Naive thymus-derived CD4-positive, alpha-beta T cell (primary cell): ENCODE measurements around the gene GPD1. TPM values are rescaled to one million over a fixed set of nuclear protein-coding genes. Genes with fewer than 3 reads are reported as not detected.

Experiments
- ATAC-seq: fragments of 150-1000 bp; cut with Tn5 transposase; 2 replicates; pipeline ENCODE4 v1.10.0; 2021; ENCODE audit warnings: mild to moderate bottlenecking, moderate library complexity
- CTCF ChIA-PET: fragments of 350-600 bp; sonication (Branson Sonifier 250); formaldehyde crosslinking; loops from one replicate; lab custom pipeline; 2021; ENCODE audit warnings: antibody characterized with exemption; lab: Charles Lee
- POLR2A ChIA-PET: fragments of 350-600 bp; sonication (Branson Sonifier 250); formaldehyde crosslinking; loops from one replicate; lab custom pipeline; 2021; ENCODE audit warnings: antibody characterized with exemption, inconsistent platforms; lab: Charles Lee
- DNase-seq, 9 donors: peaks; one replicate each; pipeline versions ENCODE4 v3.0.0 to v3.0.0-alpha.2; 2020 to 2022; ENCODE audit warnings: mixed read lengths in 1 of 9
- H3K27ac ChIP-seq: one replicate; pipeline ENCODE4 v1.7.0; 2013; ENCODE audit warnings: mild to moderate bottlenecking, low read depth, low read length, moderate library complexity
- H3K27me3 ChIP-seq, 2 donors: one replicate each; pipeline ENCODE4 v1.7.0; 2013; ENCODE audit warnings: low read length in 2 of 2, mild to moderate bottlenecking in 2 of 2, moderate library complexity in 2 of 2; ENCODE audit not compliant: control insufficient read depth in 2 of 2, insufficient read depth in 2 of 2
- H3K36me3 ChIP-seq, 3 experiments: 1 replicate in 2 of 3; 2 replicates in 1 of 3; pipeline ENCODE4 v1.7.0; 2013; ENCODE audit warnings: low read length in 3 of 3, mild to moderate bottlenecking in 3 of 3, moderate library complexity in 1 of 3; ENCODE audit not compliant: insufficient read depth in 3 of 3, control insufficient read depth in 2 of 3
- H3K4me1 ChIP-seq, 2 donors: one replicate each; pipeline ENCODE4 v1.7.0; 2013; ENCODE audit warnings: low read length in 2 of 2, mild to moderate bottlenecking in 2 of 2, moderate library complexity in 1 of 2; ENCODE audit not compliant: control insufficient read depth in 2 of 2, insufficient read depth in 2 of 2
- H3K4me3 ChIP-seq: 2 replicates; pipeline ENCODE4 v1.7.0; 2013; ENCODE audit warnings: mild to moderate bottlenecking, low read length
- H3K9me3 ChIP-seq, 3 experiments: 1 replicate in 2 of 3; 2 replicates in 1 of 3; pipeline ENCODE4 v1.7.0; 2013; ENCODE audit warnings: low read length in 3 of 3; ENCODE audit not compliant: control insufficient read depth in 2 of 3
- H3K27ac Mint-ChIP-seq, 9 donors: one replicate each; pipeline ENCODE4 v1.8.0; 2020 to 2022; ENCODE audit warnings: mixed read lengths in 9 of 9, mild to moderate bottlenecking in 8 of 9, moderate library complexity in 5 of 9, inconsistent platforms in 2 of 9
- H3K27me3 Mint-ChIP-seq, 5 donors: one replicate each; pipeline ENCODE4 v1.8.0; 2021 to 2022; ENCODE audit warnings: mixed read lengths in 5 of 5, mild to moderate bottlenecking in 1 of 5
- H3K36me3 Mint-ChIP-seq, 5 donors: one replicate each; pipeline ENCODE4 v1.8.0; 2020 to 2022; ENCODE audit warnings: mixed read lengths in 5 of 5, mild to moderate bottlenecking in 3 of 5, inconsistent platforms in 1 of 5
- H3K4me1 Mint-ChIP-seq, 7 donors: one replicate each; pipeline ENCODE4 v1.8.0; 2020 to 2022; ENCODE audit warnings: mixed read lengths in 7 of 7, mild to moderate bottlenecking in 3 of 7, inconsistent platforms in 1 of 7
- H3K4me3 Mint-ChIP-seq, 10 donors: one replicate each; pipeline ENCODE4 v1.8.0; 2020 to 2022; ENCODE audit warnings: mild to moderate bottlenecking in 10 of 10, mixed read lengths in 10 of 10, moderate library complexity in 6 of 10, inconsistent platforms in 2 of 10
- H3K9me3 Mint-ChIP-seq, 11 donors: one replicate each; pipeline ENCODE4 v1.8.0; 2020 to 2022; ENCODE audit warnings: mixed read lengths in 11 of 11, mild to moderate bottlenecking in 4 of 11, inconsistent platforms in 1 of 11, moderate library complexity in 1 of 11
- intact Hi-C, 2 donors: fragments of 100-400 bp; cut with micrococcal nuclease; formaldehyde crosslinking; loops; one replicate each; pipeline ENCODE4 v1.15.1; 2023
- polyA plus RNA-seq, 2 donors: library from polyadenylated mRNA; unstranded; fragments of 300-500 nt; fragmentation: Illumina TruSeq; gene quantifications; one replicate each; pipeline ENCODE4 v1.2.3, GENCODE V29; 2021
- total RNA-seq, 6 experiments: library from RNA in 5 of 6; stranded (reverse) in 5 of 6; gene quantifications; 1 replicate in 5 of 6; 2 replicates in 1 of 6; pipeline ENCODE4 v1.2.3 and lab custom pipeline; 2021 to 2026

Gene GPD1
- total and polyA plus RNA-seq, 7 experiments from 2014 or later: 0.50 to 1.5 (median 0.60) TPM; not detected in 2

DNA sequence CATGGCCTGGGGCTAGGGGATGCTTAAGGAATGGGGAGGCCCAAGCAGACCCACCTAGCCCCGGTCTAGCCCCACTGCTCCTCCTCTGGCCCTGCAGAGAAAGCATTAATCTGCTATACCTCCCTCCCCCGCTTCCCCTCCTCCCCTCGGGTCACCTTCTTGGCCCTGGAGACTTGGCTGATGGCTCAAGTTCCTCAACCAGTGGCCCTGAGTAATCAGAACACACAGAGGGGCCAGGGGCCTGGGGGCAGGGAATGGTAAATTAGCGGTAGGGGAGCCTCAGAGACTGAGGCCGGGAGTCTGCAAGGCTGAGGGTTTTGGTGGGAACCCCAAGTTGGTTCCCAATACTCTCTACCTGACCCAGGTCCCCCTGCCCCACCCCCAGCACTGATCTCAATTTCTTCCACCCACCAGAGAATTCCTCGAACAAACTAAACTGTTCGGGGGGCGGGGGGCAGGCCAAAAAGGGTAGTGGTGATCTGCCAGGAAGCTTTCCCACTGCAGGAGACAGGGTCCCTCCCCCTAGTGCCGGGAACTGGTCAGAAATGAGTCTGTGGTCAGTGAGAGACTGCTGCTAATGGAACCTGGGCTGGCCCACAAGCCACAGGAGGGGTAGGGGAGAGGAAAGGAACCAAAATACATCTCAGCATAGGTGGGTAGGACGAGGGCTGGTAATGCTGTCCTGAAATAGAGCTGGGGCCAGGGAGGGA, 31.5 kb upstream of the GPD1 start:
- Mint-ChIP-seq H3K27me3 (no peaks in the 10 kb centered on the region), H3K9me3 (no peaks in the 10 kb centered on the region), H3K4me1 (peaks cover 0 to 14% (median 8%) of the 10 kb centered on the region in 7 donors), H3K27ac (no peak overlapping the region), H3K4me3 (no peak overlapping the region), H3K36me3 (no peaks in the 10 kb centered on the region)
- Histone ChIP-seq H3K9me3 (no peaks in the 10 kb centered on the region), H3K4me3 (no peak overlapping the region), H3K27ac (no peak overlapping the region), H3K27me3 (no peaks in the 10 kb centered on the region), H3K4me1 (peaks cover 0 to 4% of the 10 kb centered on the region in 2 donors), H3K36me3 (no peaks in the 10 kb centered on the region)
- CTCF ChIA-PET: interaction anchor here (0.6 to 2.4 kb wide), 5 partner anchors 62 to 244 kb away, joined by 3 to 19 read pairs (median 4); no protein-coding TSS in a partner anchor
- DNase-seq (no peak), ATAC-seq (no peak)
- intact Hi-C loops: no loop called here
- POLR2A ChIA-PET: no interaction called here

GRCh38 chr12:50073206-50073605, 30.6 kb upstream of the GPD1 start:
- H3K4me3 Mint-ChIP-seq: no peak overlapping the region
- ChIA-PET POLR2A (interaction anchor here (1.0 kb wide), 1 partner anchor 38 kb away, joined by 3 read pairs; no protein-coding TSS in a partner anchor), CTCF (interaction anchor here (0.7 to 1.5 kb wide), 4 partner anchors 18 to 103 kb away, joined by 3 to 8 read pairs (median 4); no protein-coding TSS in a partner anchor)
- H3K36me3 Mint-ChIP-seq: no peaks in the 10 kb centered on the region
- H3K27me3 Mint-ChIP-seq: no peaks in the 10 kb centered on the region
- Histone ChIP-seq H3K4me1 (peaks cover 0 to 4% of the 10 kb centered on the region in 2 donors), H3K27ac (no peak overlapping the region), H3K4me3 (no peak overlapping the region), H3K36me3 (no peaks in the 10 kb centered on the region), H3K9me3 (no peaks in the 10 kb centered on the region), H3K27me3 (no peaks in the 10 kb centered on the region)
- DNase-seq: no peak
- no peak overlapping the region for H3K27ac Mint-ChIP-seq
- ATAC-seq: no peak
- H3K4me1 Mint-ChIP-seq: peaks cover 0 to 14% (median 8%) of the 10 kb centered on the region in 7 donors
- no peaks in the 10 kb centered on the region for H3K9me3 Mint-ChIP-seq
- intact Hi-C loops: no loop called here

DNA sequence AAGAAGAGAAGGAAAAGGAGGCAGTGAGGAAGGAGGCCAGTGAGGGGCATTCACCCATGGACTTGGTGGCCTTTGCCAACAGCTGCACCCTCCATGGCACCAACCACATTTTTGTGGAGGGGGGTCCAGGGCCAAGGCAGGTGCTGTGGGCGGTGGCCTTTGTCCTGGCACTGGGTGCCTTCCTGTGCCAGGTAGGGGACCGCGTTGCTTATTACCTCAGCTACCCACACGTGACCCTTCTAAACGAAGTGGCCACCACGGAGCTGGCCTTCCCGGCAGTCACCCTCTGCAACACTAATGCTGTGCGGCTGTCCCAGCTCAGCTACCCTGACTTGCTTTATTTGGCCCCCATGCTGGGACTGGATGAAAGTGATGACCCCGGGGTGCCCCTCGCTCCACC, 30.1 kb upstream of the GPD1 start:
- Mint-ChIP-seq H3K27ac (no peak overlapping the region), H3K4me1 (peaks cover 0 to 14% (median 8%) of the 10 kb centered on the region in 7 donors), H3K9me3 (no peaks in the 10 kb centered on the region), H3K36me3 (no peaks in the 10 kb centered on the region), H3K27me3 (no peaks in the 10 kb centered on the region), H3K4me3 (no peak overlapping the region)
- H3K36me3 ChIP-seq: no peaks in the 10 kb centered on the region
- ChIA-PET CTCF (interaction anchor here (0.7 to 1.5 kb wide), 4 partner anchors 18 to 102 kb away, joined by 3 to 8 read pairs (median 4); no protein-coding TSS in a partner anchor), POLR2A (interaction anchor here (1.0 kb wide), 1 partner anchor 38 kb away, joined by 3 read pairs; no protein-coding TSS in a partner anchor)
- ATAC-seq: no peak
- no peak overlapping the region for H3K4me3 ChIP-seq
- DNase-seq: no peak
- no peaks in the 10 kb centered on the region for H3K9me3 ChIP-seq
- intact Hi-C loops: loop anchor here in 1 of 2 donors (2.0 kb wide), 1 partner anchor 241 kb away; no protein-coding TSS in a partner anchor
- H3K27me3 ChIP-seq: no peaks in the 10 kb centered on the region
- H3K27ac ChIP-seq: no peak overlapping the region
- H3K4me1 ChIP-seq: peaks cover 0 to 4% of the 10 kb centered on the region in 2 donors

- no peak overlapping the region for H3K27ac ChIP-seq
- POLR2A ChIA-PET: interaction anchor here (0.6 to 0.9 kb wide), 3 partner anchors 10 to 649 kb away, joined by 3 to 5 read pairs (median 3); partner anchors contain the start of gene CERS5
- H3K27ac Mint-ChIP-seq: peak overlapping the region in 4 of 9 donors; percentile 36 to 59 (median 43)
Observed at GRCh38 chr12:50074936-50075807, 28.6 kb upstream of the GPD1 start.

GRCh38 chr12:50075808-50076170, 28.0 kb upstream of the GPD1 start:
- DNase-seq: no peak
- Histone ChIP-seq H3K27me3 (no peaks in the 10 kb centered on the region), H3K9me3 (no peaks in the 10 kb centered on the region), H3K36me3 (no peaks in the 10 kb centered on the region), H3K27ac (no peak overlapping the region), H3K4me1 (peaks cover 0 to 4% of the 10 kb centered on the region in 2 donors), H3K4me3 (no peak overlapping the region)
- H3K27ac Mint-ChIP-seq: no peak overlapping the region
- H3K27me3 Mint-ChIP-seq: no peaks in the 10 kb centered on the region
- peaks cover 0 to 1% (median 0%) of the 10 kb centered on the region in 11 donors for H3K9me3 Mint-ChIP-seq
- ATAC-seq: no peak
- H3K36me3 Mint-ChIP-seq: no peaks in the 10 kb centered on the region
- ChIA-PET CTCF (interaction anchor here (0.7 to 2.4 kb wide), 7 partner anchors 7 to 147 kb away, joined by 3 to 16 read pairs (median 6); partner anchors contain the start of gene COX14), POLR2A (interaction anchor here (0.6 kb wide), 1 partner anchor 9 kb away, joined by 3 read pairs; no protein-coding TSS in a partner anchor)
- H3K4me1 Mint-ChIP-seq: peaks cover 0 to 6% (median under 1%) of the 10 kb centered on the region in 7 donors
- H3K4me3 Mint-ChIP-seq: no peak overlapping the region
- intact Hi-C loops: loop anchor here (1.0 to 2.0 kb wide), 5 partner anchors 10 to 239 kb away; partner anchors contain the start of gene SMARCD1 (in 2 of the 2)

More at GRCh38 chr12:50074936-50075807, 28.6 kb upstream of the GPD1 start:
- Mint-ChIP-seq H3K4me3 (no peak overlapping the region), H3K36me3 (no peaks in the 10 kb centered on the region), H3K4me1 (peaks cover 0 to 12% (median 7%) of the 10 kb centered on the region in 7 donors), H3K27me3 (no peaks in the 10 kb centered on the region), H3K9me3 (peaks cover 0 to 1% (median 0%) of the 10 kb centered on the region in 11 donors)
- H3K36me3 ChIP-seq: no peaks in the 10 kb centered on the region
- DNase-seq (peak; percentile 48 to 81 (median 69)), ATAC-seq (peak; percentile 95)
- intact Hi-C loops: loop anchor here (1.0 to 2.0 kb wide), 5 partner anchors 10 to 240 kb away; partner anchors contain the start of gene SMARCD1 (in 2 of the 2)
- no peaks in the 10 kb centered on the region for H3K9me3 ChIP-seq
- peaks cover 0 to 4% of the 10 kb centered on the region in 2 donors for H3K4me1 ChIP-seq
- no peaks in the 10 kb centered on the region for H3K27me3 ChIP-seq
- H3K4me3 ChIP-seq: no peak overlapping the region
- CTCF ChIA-PET: interaction anchor here (0.5 to 2.4 kb wide), 12 partner anchors 8 to 1371 kb away, joined by 3 to 16 read pairs (median 3); no protein-coding TSS in a partner anchor

- H3K27me3 ChIP-seq: no peaks in the 10 kb centered on the region
- ATAC-seq: no peak
- peaks cover 0 to 4% of the 10 kb centered on the region in 2 donors for H3K4me1 ChIP-seq
- no peak overlapping the region for H3K27ac ChIP-seq
- no peaks in the 10 kb centered on the region for H3K9me3 ChIP-seq
- Mint-ChIP-seq H3K36me3 (no peaks in the 10 kb centered on the region), H3K4me3 (no peak overlapping the region), H3K9me3 (peaks cover 0 to 1% (median 0%) of the 10 kb centered on the region in 11 donors), H3K27ac (no peak overlapping the region), H3K4me1 (peaks cover 0 to 4% (median 0%) of the 10 kb centered on the region in 7 donors), H3K27me3 (no peaks in the 10 kb centered on the region)
- CTCF ChIA-PET: interaction anchor here (0.6 to 1.3 kb wide), 4 partner anchors 35 to 110 kb away, joined by 3 to 7 read pairs (median 4); partner anchors contain the start of gene COX14
- POLR2A ChIA-PET: no interaction called here
- no peak overlapping the region for H3K4me3 ChIP-seq
- H3K36me3 ChIP-seq: no peaks in the 10 kb centered on the region
- DNase-seq: no peak
- intact Hi-C loops: no loop called here
Observed at GRCh38 chr12:50077099-50077498, 26.7 kb upstream of the GPD1 start.
